H1 (cell line): ENCODE measurements around the gene GRIK4. TPM values are rescaled to one million over a fixed set of nuclear protein-coding genes. Genes with fewer than 3 reads are reported as not detected.

Experiments used
- CTCF ChIA-PET: fragments of 300-600 bp; sonication (Branson Sonifier 250); formaldehyde crosslinking; loops from one replicate; lab custom pipeline; 2021; ENCODE audit not compliant: partially characterized antibody; lab: Charles Lee
- POLR2A ChIA-PET: fragments of 300-600 bp; sonication (Branson Sonifier 250); formaldehyde crosslinking; loops from one replicate; lab custom pipeline; 2021; ENCODE audit warnings: inconsistent platforms; ENCODE audit not compliant: partially characterized antibody; lab: Charles Lee
- DNase-seq, 2 experiments: peaks; one replicate each; pipeline versions ENCODE4 v3.0.0 to v3.0.0-alpha.2; 2010 to 2022; ENCODE audit warnings: low spot score in 2 of 2, low read depth in 1 of 2, mixed read lengths in 1 of 2
- FAIRE-seq: peaks from 2 replicates; lab custom pipeline; 2011; peaks lifted over from hg19 to GRCh38; lab: Jason Lieb, UNC
- H2AFZ ChIP-seq: 2 replicates; pipeline ENCODE4 v1.8.1; 2012; ENCODE audit warnings: low read length, inconsistent platforms
- H2AK5ac ChIP-seq: 2 replicates; pipeline ENCODE4 v1.6.1; 2013; ENCODE audit warnings: low read depth, low read length
- H2BK120ac ChIP-seq: replicated peaks from 2 replicates; pipeline ENCODE3; 2013; ENCODE audit warnings: low read depth, low read length, inconsistent platforms
- H2BK12ac ChIP-seq: 2 replicates; pipeline ENCODE4 v1.6.1; 2013; ENCODE audit warnings: low read depth, low read length
- H2BK15ac ChIP-seq: 2 replicates; pipeline ENCODE4 v1.6.1; 2013; ENCODE audit warnings: low read length
- H2BK20ac ChIP-seq: 2 replicates; pipeline ENCODE4 v1.6.1; 2013; ENCODE audit warnings: low read length
- H2BK5ac ChIP-seq: 2 replicates; pipeline ENCODE4 v1.6.1; 2013; ENCODE audit warnings: low read depth, low read length
- H3K14ac ChIP-seq: 2 replicates; pipeline ENCODE4 v1.6.1; 2013; ENCODE audit warnings: inconsistent platforms; ENCODE audit not compliant: insufficient read length
- H3K18ac ChIP-seq: 2 replicates; pipeline ENCODE4 v1.6.1; 2013; ENCODE audit warnings: low read length; ENCODE audit errors: extremely low read depth
- H3K23ac ChIP-seq: 2 replicates; pipeline ENCODE4 v1.6.1; 2013; ENCODE audit warnings: inconsistent platforms; ENCODE audit not compliant: insufficient read length
- H3K23me2 ChIP-seq: 2 replicates; pipeline ENCODE4 v1.6.1; 2013; ENCODE audit warnings: low read depth, low read length
- H3K27ac ChIP-seq: 2 replicates; pipeline ENCODE4 v1.6.1; 2011; ENCODE audit warnings: low read depth, low read length, inconsistent platforms
- H3K27me3 ChIP-seq, 4 experiments: replicated peaks in 1 of 4; 1 replicate in 1 of 4; 2 replicates in 3 of 4; pipeline versions ENCODE4 v1.6.1 to v1.8.1; 2011 to 2013; ENCODE audit warnings: low read length in 3 of 4, mild to moderate bottlenecking in 3 of 4, inconsistent platforms in 2 of 4, mixed read lengths in 2 of 4, moderate library complexity in 1 of 4; ENCODE audit not compliant: control insufficient read depth in 3 of 4, insufficient read depth in 3 of 4; ENCODE audit errors: extremely low read depth in 1 of 4
- H3K36me3 ChIP-seq, 4 experiments: 2 replicates each; pipeline versions ENCODE4 v1.6.1 to v1.8.1; 2011 to 2013; ENCODE audit warnings: mild to moderate bottlenecking in 4 of 4, low read length in 3 of 4, moderate library complexity in 2 of 4, control low read depth in 1 of 4, inconsistent platforms in 1 of 4; ENCODE audit not compliant: insufficient read depth in 4 of 4, control insufficient read depth in 2 of 4
- H3K4ac ChIP-seq: replicated peaks from 2 replicates; pipeline ENCODE3; 2013; ENCODE audit warnings: low read length, low read depth, mixed read lengths, inconsistent platforms; ENCODE audit not compliant: insufficient read length
- H3K4me1 ChIP-seq, 4 experiments: replicated peaks in 1 of 4; 1 replicate in 1 of 4; 2 replicates in 3 of 4; pipeline versions ENCODE4 v1.6.1 to v1.8.1; 2011 to 2013; ENCODE audit warnings: low read length in 3 of 4, inconsistent platforms in 2 of 4, mixed read lengths in 1 of 4; ENCODE audit not compliant: insufficient read depth in 4 of 4, control insufficient read depth in 3 of 4
- H3K4me2 ChIP-seq, 2 experiments: 2 replicates each; pipeline versions ENCODE4 v1.6.1 to v1.8.1; 2011 to 2013; ENCODE audit warnings: low read depth in 2 of 2, low read length in 2 of 2, control low read depth in 1 of 2, inconsistent platforms in 1 of 2, mild to moderate bottlenecking in 1 of 2; ENCODE audit not compliant: insufficient read depth in 1 of 2
- H3K4me3 ChIP-seq, 4 experiments: fragments of 200-600, 300-600 bp in 1 of 4; sonication (generic), shearing (Covaris generic), sonication (Bioruptor Twin) in 1 of 4; 2 replicates each; pipeline versions ENCODE4 v1.5.1 to v1.8.1; 2011 to 2016; ENCODE audit warnings: low read length in 4 of 4, low read depth in 3 of 4, control low read depth in 2 of 4, inconsistent platforms in 2 of 4, mild to moderate bottlenecking in 2 of 4, mixed read lengths in 1 of 4, moderate library complexity in 1 of 4; ENCODE audit not compliant: insufficient read depth in 2 of 4; ENCODE audit errors: extremely low read depth in 1 of 4
- H3K56ac ChIP-seq: replicated peaks from 2 replicates; pipeline ENCODE3; 2013; ENCODE audit warnings: low read depth, mild to moderate bottlenecking, mixed read lengths, low read length, inconsistent platforms; ENCODE audit not compliant: insufficient read length
- H3K79me1 ChIP-seq: 2 replicates; pipeline ENCODE4 v1.6.1; 2013; ENCODE audit warnings: low read depth, low read length, control low read depth
- H3K79me2 ChIP-seq, 2 experiments: 2 replicates each; pipeline versions ENCODE4 v1.6.1 to v1.8.1; 2012 to 2013; ENCODE audit warnings: low read length in 2 of 2, mild to moderate bottlenecking in 2 of 2, inconsistent platforms in 1 of 2; ENCODE audit not compliant: insufficient read depth in 2 of 2, control insufficient read depth in 1 of 2
- H3K9ac ChIP-seq, 4 experiments: replicated peaks in 1 of 4; 1 replicate in 1 of 4; 2 replicates in 3 of 4; pipeline versions ENCODE4 v1.6.1 to v1.8.1; 2011 to 2013; ENCODE audit warnings: low read depth in 3 of 4, low read length in 3 of 4, control low read depth in 2 of 4, mild to moderate bottlenecking in 2 of 4, moderate library complexity in 2 of 4, inconsistent platforms in 1 of 4; ENCODE audit errors: extremely low read depth in 1 of 4
- H3K9me3 ChIP-seq, 2 experiments: 2 replicates each; pipeline versions ENCODE4 v1.6.1 to v1.8.1; 2012 to 2013; ENCODE audit warnings: mild to moderate bottlenecking in 2 of 2, moderate library complexity in 2 of 2, control low read depth in 1 of 2, inconsistent platforms in 1 of 2, low read depth in 1 of 2, low read length in 1 of 2, mixed read lengths in 1 of 2; ENCODE audit not compliant: insufficient read depth in 2 of 2
- H4K20me1 ChIP-seq, 2 experiments: replicated peaks in 1 of 2; 2 replicates each; pipeline versions ENCODE3 to v1.8.1; 2011 to 2013; ENCODE audit warnings: inconsistent platforms in 2 of 2, low read length in 2 of 2, mild to moderate bottlenecking in 1 of 2; ENCODE audit not compliant: insufficient read depth in 2 of 2, control insufficient read depth in 1 of 2
- H4K5ac ChIP-seq: 2 replicates; pipeline ENCODE4 v1.6.1; 2013; ENCODE audit warnings: low read length, low read depth, mixed read lengths, inconsistent platforms; ENCODE audit not compliant: insufficient read length
- H4K8ac ChIP-seq: 2 replicates; pipeline ENCODE4 v1.8.0; 2013; ENCODE audit warnings: mild to moderate bottlenecking, moderate library complexity, low read length, inconsistent platforms; ENCODE audit not compliant: insufficient read depth; ENCODE audit errors: extremely low read depth
- H4K91ac ChIP-seq: replicated peaks from 2 replicates; pipeline ENCODE3; 2013; ENCODE audit warnings: low read length, mixed read lengths, inconsistent platforms; ENCODE audit not compliant: insufficient read length
- BACH1 ChIP-seq: IDR thresholded peaks from 2 replicates; pipeline ENCODE4 v1.6.1; 2012; ENCODE audit warnings: low read length, improper control_type of control experiment
- CBX5 ChIP-seq: fragments of 300-800, 300-1000 bp; sonication (generic); IDR thresholded peaks from 2 replicates; pipeline ENCODE4 v1.7.1; 2016; ENCODE audit warnings: antibody characterized with exemption, low read length, low read depth
- CHD1 ChIP-seq: IDR thresholded peaks from 2 replicates; pipeline ENCODE4 v1.6.1; 2012; ENCODE audit warnings: low read depth, low read length, improper control_type of control experiment
- GABPA ChIP-seq: IDR thresholded peaks from 2 replicates; pipeline ENCODE4 v1.6.1; 2011; ENCODE audit warnings: mild to moderate bottlenecking, low read length, moderate library complexity, borderline replicate concordance; ENCODE audit not compliant: insufficient read depth
- GTF2F1 ChIP-seq: IDR thresholded peaks from 2 replicates; pipeline ENCODE4 v1.6.1; 2012; ENCODE audit warnings: low read depth, low read length, improper control_type of control experiment, borderline replicate concordance
- MAFK ChIP-seq: IDR thresholded peaks from 2 replicates; pipeline ENCODE4 v1.6.1; 2012; ENCODE audit warnings: low read depth, mild to moderate bottlenecking, improper control_type of control experiment, low read length
- PHF8 ChIP-seq: fragments of 200-600 bp; sonication (generic); conservative IDR thresholded peaks from 2 replicates; pipeline ENCODE4 v1.7.1; 2012; ENCODE audit warnings: low read depth, mild to moderate bottlenecking, inconsistent platforms, low read length, moderate library complexity
- SIX5 ChIP-seq: IDR thresholded peaks from 2 replicates; pipeline ENCODE4 v1.6.1; 2011; ENCODE audit warnings: mild to moderate bottlenecking, low read depth, low read length
- SP1 ChIP-seq: IDR thresholded peaks from 2 replicates; pipeline ENCODE4 v1.6.1; 2011; ENCODE audit warnings: low read depth, low read length
- TBP ChIP-seq: IDR thresholded peaks from 2 replicates; pipeline ENCODE4 v1.6.1; 2011; ENCODE audit warnings: low read depth, low read length, improper control_type of control experiment
- TCF12 ChIP-seq: IDR thresholded peaks from 2 replicates; pipeline ENCODE4 v1.6.1; 2011; ENCODE audit warnings: low read depth, mild to moderate bottlenecking, low read length
- TEAD4 ChIP-seq: IDR thresholded peaks from 2 replicates; pipeline ENCODE4 v1.6.1; 2012; ENCODE audit warnings: low read depth, low read length, inconsistent platforms, mixed read lengths
- WGBS, 2 experiments: shearing (Covaris generic) in 1 of 2; methylation state at CpG; one replicate each; pipeline versions ENCODE4 v1.1.6 to v1.1.7; 2013 to 2015; ENCODE audit warnings: low lambda C conversion rate in 2 of 2, mixed read lengths in 2 of 2, inconsistent platforms in 1 of 2, low coverage in 1 of 2, missing lambda C conversion rate in 1 of 2; ENCODE audit not compliant: insufficient replicate concordance in 2 of 2, insufficient coverage in 1 of 2, insufficient read length in 1 of 2; ENCODE audit errors: extremely low coverage in 1 of 2, missing lambda C conversion rate in 1 of 2; 5-methylcytosine and 5-hydroxymethylcytosine counted together
- polyA plus RNA-seq, 7 experiments: library from polyadenylated mRNA; depleted of rRNA in 3 of 7; stranded (reverse) in 5 of 7; unstranded in 2 of 7; fragments of >200 nt in 5 of 7; fragments of 200-250 nt in 2 of 7; gene quantifications; 1 replicate in 5 of 7; 2 replicates in 1 of 7; 4 replicates in 1 of 7; pipeline versions ENCODE4 v1.2.1 to v1.2.3, GENCODE V29; 2011 to 2013; ENCODE audit warnings: missing spikeins in 2 of 7, mixed read lengths in 2 of 7
- total RNA-seq: library from RNA; stranded (reverse); fragmentation: NEBNext Ultra II Directional; extraction: Animal tissue kit (Norgen Biotek cat#: 25700); gene quantifications from 2 replicates; pipeline ENCODE4 v1.2.1, GENCODE V29; 2021
- TF ChIP-seq, protein P1 (sequence below): IDR thresholded peaks from 2 replicates; pipeline ENCODE4 v1.6.1; 2012; ENCODE audit warnings: inconsistent platforms
- TF ChIP-seq, protein P2 (sequence below): IDR thresholded peaks from 2 replicates; pipeline ENCODE4 v1.6.1; 2011; ENCODE audit warnings: low read depth, mild to moderate bottlenecking, low read length; ENCODE audit not compliant: insufficient read depth

The GRIK4 gene
- total and polyA plus RNA-seq, 2 of the 8 experiments (the other 6 are each of a cell fraction or from before 2014, with no cell fraction given): 1.2 to 2.9 TPM

- H2BK120ac ChIP-seq: no peak overlapping the region
- DNase-seq (no peak), FAIRE-seq (no peak)
- no peak overlapping the region for H3K18ac ChIP-seq
- no peak overlapping the region for H3K4me3 ChIP-seq
- no peak overlapping the region for H4K8ac ChIP-seq
- no peak overlapping the region for H2AFZ ChIP-seq
- no peak overlapping the region for H2BK12ac ChIP-seq
- H3K36me3 ChIP-seq: no peaks in the 10 kb centered on the region; a peak in 1 of 8 replicates
- H3K4me2 ChIP-seq: no peak overlapping the region
- H3K56ac ChIP-seq: no peak overlapping the region
- no peaks in the 10 kb centered on the region for H3K27me3 ChIP-seq
- no peak overlapping the region for H3K4ac ChIP-seq
- no peak overlapping the region for H4K91ac ChIP-seq
- H2BK20ac ChIP-seq: no peak overlapping the region
- CTCF ChIA-PET: interaction anchor here (0.7 kb wide), 1 partner anchor 68 kb away, joined by 3 read pairs; no protein-coding TSS in a partner anchor
- H3K79me2 ChIP-seq: peaks cover 0 to 80% of the 10 kb centered on the region in 2 experiments; a peak in 2 of 4 replicates
- H4K5ac ChIP-seq: no peak overlapping the region
- H3K79me1 ChIP-seq: no peaks in the 10 kb centered on the region
- POLR2A ChIA-PET: interaction anchor here (2.3 kb wide), 1 partner anchor 9 kb away, joined by 10 read pairs; the partner anchor contains the start of gene TBCEL
- no peaks in the 10 kb centered on the region for H3K23me2 ChIP-seq
- H3K14ac ChIP-seq: no peak overlapping the region
- no peak overlapping the region for H2BK15ac ChIP-seq
- WGBS, 2 experiments: 83% methylated on average over 4 of the region's 4 CpGs; no CpG with 5 or more reads in 1 of the 2 experiments
- no peak overlapping the region for H3K9ac ChIP-seq
- H3K9me3 ChIP-seq: no peaks in the 10 kb centered on the region
- no peak overlapping the region for H2BK5ac ChIP-seq
- no peak overlapping the region for H3K23ac ChIP-seq
- no peak overlapping the region for H3K27ac ChIP-seq
- H2AK5ac ChIP-seq: no peak overlapping the region
- peaks cover 0 to 3% of the 10 kb centered on the region in 2 experiments for H4K20me1 ChIP-seq
- no peaks in the 10 kb centered on the region; a peak in 3 of 7 replicates for H3K4me1 ChIP-seq
- TF ChIP-seq PHF8: no peak
- no peak for TF ChIP-seq GTF2F1
- TF ChIP-seq, protein P1, sequence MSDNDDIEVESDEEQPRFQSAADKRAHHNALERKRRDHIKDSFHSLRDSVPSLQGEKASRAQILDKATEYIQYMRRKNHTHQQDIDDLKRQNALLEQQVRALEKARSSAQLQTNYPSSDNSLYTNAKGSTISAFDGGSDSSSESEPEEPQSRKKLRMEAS: no peak
- TF ChIP-seq, protein P2, sequence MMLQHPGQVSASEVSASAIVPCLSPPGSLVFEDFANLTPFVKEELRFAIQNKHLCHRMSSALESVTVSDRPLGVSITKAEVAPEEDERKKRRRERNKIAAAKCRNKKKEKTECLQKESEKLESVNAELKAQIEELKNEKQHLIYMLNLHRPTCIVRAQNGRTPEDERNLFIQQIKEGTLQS: no peak
- TF ChIP-seq SIX5: no peak
- no peak for TF ChIP-seq TEAD4
- TF ChIP-seq BACH1: no peak
- TF ChIP-seq CBX5: no peak
- TF ChIP-seq TCF12: no peak
- no peak for TF ChIP-seq SP1
- TF ChIP-seq GABPA: no peak
- no peak for TF ChIP-seq CHD1
- TF ChIP-seq MAFK: no peak
- no peak for TF ChIP-seq TBP
Observed at GRCh38 chr11:121033635-121034034, 522.1 kb downstream of the GRIK4 start.
